ENCODE data around the gene RBM19. TPM values are rescaled to one million over a fixed set of nuclear protein-coding genes. Genes with fewer than 3 reads are reported as not detected.

The RBM19 gene
- total RNA-seq, 1 experiment from 2014 or later = 19.9 TPM

DNA sequence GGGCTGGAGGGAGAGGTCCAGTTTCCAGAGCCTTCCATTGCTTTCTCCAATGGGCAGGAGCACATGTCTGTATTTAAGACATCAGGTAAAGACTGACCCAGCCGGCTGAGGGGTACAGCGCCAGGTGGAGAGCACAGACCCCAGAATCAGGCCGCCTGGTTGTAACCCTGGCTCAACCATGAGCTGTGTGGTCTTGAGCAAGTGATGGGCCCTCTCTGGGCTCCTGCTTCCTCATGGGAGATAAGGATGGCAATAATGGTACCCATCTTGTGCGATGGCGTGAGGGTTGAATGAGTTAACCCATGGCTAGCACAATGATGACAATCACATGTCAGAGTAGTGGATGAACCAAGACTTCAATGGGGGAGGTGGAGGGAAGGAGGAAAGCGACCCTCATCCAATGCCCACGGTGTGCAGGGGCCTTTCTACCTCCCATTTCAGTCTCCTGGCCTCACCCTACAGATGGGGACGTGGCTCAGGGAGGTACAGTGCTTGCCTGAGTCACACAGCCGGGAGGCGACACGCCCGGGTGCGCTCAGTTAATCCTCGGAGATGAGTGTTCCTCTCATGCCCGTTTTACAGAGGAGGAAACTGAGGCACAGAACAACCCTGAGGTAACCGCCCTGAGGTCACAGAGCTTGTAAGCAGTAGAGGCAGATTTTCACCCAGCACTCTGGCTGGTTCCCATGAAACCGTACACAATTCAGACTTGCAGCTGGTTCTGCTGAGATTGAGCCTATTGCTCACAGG lies 163.9 kb downstream of the RBM19 start:
- no peak overlapping the region for H3K4me2 ChIP-seq (ENCODE audit: low read depth, low read length, poor library complexity, severe bottlenecking)
- DNase-seq = no peak
- no peaks in the 10 kb centered on the region for H3K4me1 ChIP-seq (ENCODE audit: low read length)
- no peaks in the 10 kb centered on the region for H4K20me1 ChIP-seq (ENCODE audit: insufficient read depth, low read depth, low read length)
- H3K9ac ChIP-seq (ENCODE audit: low read length) = no peak overlapping the region
- no peaks in the 10 kb centered on the region for H3K36me3 ChIP-seq (ENCODE audit: insufficient read depth, low read length)
- no peaks in the 10 kb centered on the region for H3K27me3 ChIP-seq (ENCODE audit: low read length)
- no peak overlapping the region for H2AFZ ChIP-seq (ENCODE audit: low read length)
- H3K79me2 ChIP-seq (ENCODE audit: low read length) = no peaks in the 10 kb centered on the region
- no peak overlapping the region for H3K27ac ChIP-seq (ENCODE audit: low read length)
- H3K9me2 ChIP-seq (replicated peaks; ENCODE audit: insufficient read depth, low read length) = no peaks in the 10 kb centered on the region
- no peak overlapping the region for H3K4me3 ChIP-seq (ENCODE audit: low read length)
- H3K9me3 ChIP-seq (ENCODE audit: low read length) = no peaks in the 10 kb centered on the region

DNA sequence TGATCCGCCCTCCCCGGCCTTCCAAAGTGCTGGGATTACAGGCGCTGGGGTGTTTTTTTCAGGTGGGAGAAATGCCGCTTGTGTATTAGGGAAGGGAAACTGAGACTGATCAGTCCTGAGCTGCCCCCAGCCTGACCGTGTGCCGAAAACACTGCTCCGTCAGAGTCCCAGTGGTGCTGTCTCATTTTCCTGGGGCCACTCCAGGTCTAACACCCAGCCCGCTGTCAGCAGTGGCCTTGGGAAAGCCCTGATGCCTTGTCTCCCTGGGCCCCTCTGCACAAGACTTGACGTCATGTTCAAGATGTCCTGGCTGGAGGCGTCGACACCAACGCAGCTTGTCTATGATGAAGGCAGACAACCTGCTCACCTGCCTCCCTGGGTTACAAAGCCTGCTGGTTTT lies 165.9 kb downstream of the RBM19 start:
- Histone ChIP-seq H3K4me3 (ENCODE audit: low read length) (no peak overlapping the region), H3K4me2 (ENCODE audit: low read depth, low read length, poor library complexity, severe bottlenecking) (no peak overlapping the region), H2AFZ (ENCODE audit: low read length) (no peak overlapping the region), H3K27me3 (ENCODE audit: low read length) (no peaks in the 10 kb centered on the region), H3K79me2 (ENCODE audit: low read length) (no peaks in the 10 kb centered on the region), H3K9me3 (ENCODE audit: low read length) (no peaks in the 10 kb centered on the region), H3K9ac (ENCODE audit: low read length) (no peak overlapping the region), H4K20me1 (ENCODE audit: insufficient read depth, low read depth, low read length) (no peaks in the 10 kb centered on the region), H3K4me1 (ENCODE audit: low read length) (no peaks in the 10 kb centered on the region), H3K9me2 (replicated peaks; ENCODE audit: insufficient read depth, low read length) (no peaks in the 10 kb centered on the region), H3K36me3 (ENCODE audit: insufficient read depth, low read length) (no peaks in the 10 kb centered on the region), H3K27ac (ENCODE audit: low read length) (no peak overlapping the region)
- DNase-seq = no peak

DNA sequence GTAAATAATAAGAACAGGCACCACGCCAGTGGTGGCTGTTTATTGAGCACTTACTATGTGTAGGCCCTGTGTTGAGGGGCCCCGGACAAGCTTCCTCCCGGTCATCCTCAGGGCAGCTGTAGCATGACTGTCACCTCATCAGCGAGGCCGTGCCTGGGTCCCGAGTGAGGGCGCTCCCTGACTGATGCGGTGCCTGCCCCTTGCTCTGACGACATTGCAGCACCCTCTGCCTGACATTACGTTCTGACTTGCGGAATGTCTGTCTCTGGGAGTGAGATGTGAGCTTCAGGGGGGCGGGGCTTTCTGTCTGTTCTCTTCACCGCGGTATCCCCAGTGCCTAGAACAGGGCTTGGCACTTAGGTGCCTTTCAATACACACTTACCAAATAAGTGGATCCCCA lies 167.6 kb downstream of the RBM19 start:
- Histone ChIP-seq H3K9ac (ENCODE audit: low read length) (no peak overlapping the region), H3K36me3 (ENCODE audit: insufficient read depth, low read length) (no peaks in the 10 kb centered on the region), H4K20me1 (ENCODE audit: insufficient read depth, low read depth, low read length) (no peaks in the 10 kb centered on the region), H3K27ac (ENCODE audit: low read length) (no peak overlapping the region), H3K9me3 (ENCODE audit: low read length) (no peaks in the 10 kb centered on the region), H3K27me3 (ENCODE audit: low read length) (no peaks in the 10 kb centered on the region), H3K4me3 (ENCODE audit: low read length) (no peak overlapping the region), H2AFZ (ENCODE audit: low read length) (no peak overlapping the region), H3K9me2 (replicated peaks; ENCODE audit: insufficient read depth, low read length) (no peaks in the 10 kb centered on the region), H3K4me2 (ENCODE audit: low read depth, low read length, poor library complexity, severe bottlenecking) (no peak overlapping the region), H3K79me2 (ENCODE audit: low read length) (no peaks in the 10 kb centered on the region), H3K4me1 (ENCODE audit: low read length) (no peaks in the 10 kb centered on the region)
- no peak for DNase-seq

DNA sequence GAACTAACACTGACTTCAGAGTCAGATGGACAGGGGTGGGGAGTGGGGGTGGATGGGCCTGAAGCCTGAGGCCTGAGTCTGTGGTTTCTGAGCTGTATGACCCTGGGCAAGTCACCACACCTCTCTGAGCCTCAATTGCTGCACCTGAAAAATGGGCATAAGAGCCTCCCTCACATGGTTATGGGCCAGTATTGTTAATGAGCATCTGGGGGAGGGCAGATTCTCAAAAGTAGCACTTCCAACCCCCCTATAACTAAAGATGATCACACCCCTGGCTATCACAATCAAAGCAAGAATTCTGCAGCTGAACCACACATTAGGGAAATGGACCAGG lies 168.6 kb downstream of the RBM19 start:
- Histone ChIP-seq H3K9me3 (ENCODE audit: low read length) (no peaks in the 10 kb centered on the region), H3K27me3 (ENCODE audit: low read length) (no peaks in the 10 kb centered on the region), H4K20me1 (ENCODE audit: insufficient read depth, low read depth, low read length) (no peaks in the 10 kb centered on the region)

DNA sequence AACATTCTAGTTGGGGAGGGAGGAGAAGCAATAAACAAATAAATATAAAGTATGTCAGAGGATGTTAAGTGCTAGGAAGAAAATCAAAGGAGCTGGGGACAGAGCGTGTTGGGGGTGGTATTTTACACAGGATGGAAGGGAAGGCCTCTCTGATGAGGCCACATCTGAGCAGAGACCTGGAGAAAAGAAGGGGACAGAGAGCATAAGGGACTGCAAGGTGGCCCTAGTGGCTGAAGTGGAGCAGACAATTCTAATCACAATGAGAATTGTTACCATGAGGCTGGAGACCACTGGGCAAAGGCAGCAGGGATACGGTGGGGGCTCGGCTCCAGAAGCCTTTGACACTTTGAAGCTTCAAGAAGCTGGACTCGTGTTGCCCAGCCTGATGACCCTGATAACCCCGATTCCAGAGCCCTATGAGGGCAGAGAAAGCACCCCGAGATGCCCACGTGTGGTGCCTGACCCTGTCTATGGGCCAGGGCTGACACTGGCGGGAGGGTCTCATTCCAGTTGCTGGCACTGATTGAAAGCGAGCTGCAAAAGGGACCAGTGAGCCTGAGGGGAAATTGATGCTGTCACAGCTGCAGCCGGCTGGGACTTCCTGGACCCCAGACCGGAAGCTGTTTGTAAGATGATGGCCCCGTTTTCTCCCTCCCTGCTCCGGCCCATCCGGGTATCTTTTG lies 169.1 kb downstream of the RBM19 start:
- Histone ChIP-seq H3K4me2 (ENCODE audit: low read depth, low read length, poor library complexity, severe bottlenecking) (no peak overlapping the region), H4K20me1 (ENCODE audit: insufficient read depth, low read depth, low read length) (no peaks in the 10 kb centered on the region), H3K9me2 (replicated peaks; ENCODE audit: insufficient read depth, low read length) (no peaks in the 10 kb centered on the region), H2AFZ (ENCODE audit: low read length) (no peak overlapping the region), H3K4me1 (ENCODE audit: low read length) (no peaks in the 10 kb centered on the region), H3K9ac (ENCODE audit: low read length) (no peak overlapping the region), H3K36me3 (ENCODE audit: insufficient read depth, low read length) (no peaks in the 10 kb centered on the region), H3K9me3 (ENCODE audit: low read length) (no peaks in the 10 kb centered on the region), H3K79me2 (ENCODE audit: low read length) (no peaks in the 10 kb centered on the region), H3K27me3 (ENCODE audit: low read length) (no peaks in the 10 kb centered on the region), H3K4me3 (ENCODE audit: low read length) (no peak overlapping the region), H3K27ac (ENCODE audit: low read length) (no peak overlapping the region)
- no peak for DNase-seq

More for the DNA sequence above, 168.6 kb downstream of the RBM19 start:
- Histone ChIP-seq H3K4me3 (ENCODE audit: low read length) (no peak overlapping the region), H3K36me3 (ENCODE audit: insufficient read depth, low read length) (no peaks in the 10 kb centered on the region), H2AFZ (ENCODE audit: low read length) (no peak overlapping the region), H3K9ac (ENCODE audit: low read length) (no peak overlapping the region), H3K27ac (ENCODE audit: low read length) (no peak overlapping the region), H3K4me1 (ENCODE audit: low read length) (no peaks in the 10 kb centered on the region), H3K4me2 (ENCODE audit: low read depth, low read length, poor library complexity, severe bottlenecking) (no peak overlapping the region), H3K9me2 (replicated peaks; ENCODE audit: insufficient read depth, low read length) (no peaks in the 10 kb centered on the region), H3K79me2 (ENCODE audit: low read length) (no peaks in the 10 kb centered on the region)
- no peak for DNase-seq

DNA sequence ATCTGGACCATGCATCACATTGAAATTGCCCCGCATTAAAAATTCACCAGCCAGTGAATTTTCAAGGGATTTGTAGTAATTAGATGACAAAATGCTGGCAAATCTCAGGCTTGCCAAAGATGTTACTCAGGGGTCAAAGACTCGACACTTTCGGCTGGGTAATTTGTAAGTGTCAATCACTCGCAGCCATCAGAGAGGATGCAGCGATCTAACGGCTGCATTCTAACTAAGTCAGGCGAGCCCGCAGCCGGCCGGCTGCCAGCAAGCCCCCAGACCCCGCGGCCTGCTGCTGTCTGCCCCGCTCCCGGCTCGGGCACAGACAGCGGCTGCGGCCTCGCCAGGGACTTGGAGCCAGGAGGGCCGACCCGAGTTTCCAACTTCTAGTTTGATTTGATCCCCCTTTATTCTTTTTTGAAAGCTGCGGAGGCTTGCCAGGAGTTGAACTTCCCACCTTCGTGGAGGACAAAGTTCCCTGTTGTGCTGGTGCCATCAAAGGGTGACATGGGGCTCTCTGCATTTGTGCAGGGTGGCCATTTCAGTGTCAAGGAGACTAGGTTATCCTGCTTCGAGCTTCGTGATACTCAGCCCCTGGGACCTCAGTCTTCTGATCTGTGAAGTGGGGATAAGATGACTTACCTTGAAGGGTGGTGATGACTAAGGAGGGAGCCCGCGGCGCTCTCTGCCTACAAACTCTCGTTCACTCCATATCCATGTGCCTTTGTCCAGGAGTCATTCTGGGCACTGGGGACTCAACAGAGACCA lies 169.9 kb downstream of the RBM19 start:
- Histone ChIP-seq H3K4me2 (ENCODE audit: low read depth, low read length, poor library complexity, severe bottlenecking) (no peak overlapping the region), H4K20me1 (ENCODE audit: insufficient read depth, low read depth, low read length) (no peaks in the 10 kb centered on the region), H3K4me3 (ENCODE audit: low read length) (no peak overlapping the region), H3K36me3 (ENCODE audit: insufficient read depth, low read length) (no peaks in the 10 kb centered on the region), H2AFZ (ENCODE audit: low read length) (no peak overlapping the region), H3K9me2 (replicated peaks; ENCODE audit: insufficient read depth, low read length) (no peaks in the 10 kb centered on the region), H3K9me3 (ENCODE audit: low read length) (no peaks in the 10 kb centered on the region), H3K9ac (ENCODE audit: low read length) (no peak overlapping the region), H3K27ac (ENCODE audit: low read length) (no peak overlapping the region), H3K79me2 (ENCODE audit: low read length) (no peaks in the 10 kb centered on the region), H3K4me1 (ENCODE audit: low read length) (no peaks in the 10 kb centered on the region), H3K27me3 (ENCODE audit: low read length) (no peaks in the 10 kb centered on the region)
- no peak for DNase-seq

DNA sequence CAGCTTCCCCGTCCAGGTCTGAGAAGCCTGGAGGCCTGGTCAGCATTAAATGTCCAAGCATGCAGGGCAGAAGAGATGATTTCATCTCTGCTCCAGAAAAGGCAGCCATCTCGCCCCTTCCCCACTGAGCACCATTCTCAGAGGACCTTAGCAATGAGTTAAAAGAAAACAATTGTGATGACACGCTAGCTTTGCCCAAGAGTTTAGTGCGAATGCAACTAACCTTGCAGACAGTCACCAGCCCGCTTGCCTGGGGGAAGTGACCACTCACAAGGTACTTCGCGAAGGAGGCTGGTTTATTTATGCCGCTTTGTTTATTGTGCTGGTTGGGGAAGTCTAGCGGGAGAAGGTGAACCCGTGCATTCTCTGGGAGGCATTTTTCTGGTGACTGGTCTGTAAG lies 170.7 kb downstream of the RBM19 start:
- no peak for DNase-seq
- no peak overlapping the region for H3K4me2 ChIP-seq (ENCODE audit: low read depth, low read length, poor library complexity, severe bottlenecking)
- H3K79me2 ChIP-seq (ENCODE audit: low read length) = no peaks in the 10 kb centered on the region
- no peaks in the 10 kb centered on the region for H3K9me2 ChIP-seq (replicated peaks; ENCODE audit: insufficient read depth, low read length)
- H3K9ac ChIP-seq (ENCODE audit: low read length) = no peak overlapping the region
- no peaks in the 10 kb centered on the region for H3K9me3 ChIP-seq (ENCODE audit: low read length)
- H2AFZ ChIP-seq (ENCODE audit: low read length) = no peak overlapping the region
- no peak overlapping the region for H3K27ac ChIP-seq (ENCODE audit: low read length)
- no peak overlapping the region for H3K4me3 ChIP-seq (ENCODE audit: low read length)
- H3K36me3 ChIP-seq (ENCODE audit: insufficient read depth, low read length) = no peaks in the 10 kb centered on the region
- no peaks in the 10 kb centered on the region for H3K27me3 ChIP-seq (ENCODE audit: low read length)
- no peaks in the 10 kb centered on the region for H4K20me1 ChIP-seq (ENCODE audit: insufficient read depth, low read depth, low read length)
- H3K4me1 ChIP-seq (ENCODE audit: low read length) = no peaks in the 10 kb centered on the region

DNA sequence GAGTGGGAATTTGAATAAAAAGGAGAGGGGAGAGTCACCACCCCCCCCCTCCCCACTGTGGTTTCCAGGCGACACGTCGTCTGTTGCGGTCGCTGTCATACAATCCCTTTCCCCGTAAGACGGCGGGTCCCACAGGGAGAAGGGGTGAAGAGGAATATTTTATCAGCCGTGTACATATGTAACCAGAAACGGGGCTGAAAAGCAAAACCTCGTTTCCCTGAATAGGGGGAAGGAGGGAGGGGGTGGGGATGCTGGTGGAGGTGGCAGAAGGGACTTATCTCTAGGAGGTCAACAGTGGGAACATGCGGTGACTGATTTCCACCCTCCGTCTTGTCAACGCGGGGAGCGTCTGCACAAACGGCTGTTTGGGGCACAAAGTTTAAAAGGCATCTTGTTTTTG lies 171.4 kb downstream of the RBM19 start:
- DNase-seq = no peak
- Histone ChIP-seq H3K27me3 (ENCODE audit: low read length) (no peaks in the 10 kb centered on the region), H3K4me3 (ENCODE audit: low read length) (no peak overlapping the region), H4K20me1 (ENCODE audit: insufficient read depth, low read depth, low read length) (no peaks in the 10 kb centered on the region), H3K9ac (ENCODE audit: low read length) (no peak overlapping the region), H3K4me2 (ENCODE audit: low read depth, low read length, poor library complexity, severe bottlenecking) (no peak overlapping the region), H3K9me3 (ENCODE audit: low read length) (no peaks in the 10 kb centered on the region), H3K27ac (ENCODE audit: low read length) (no peak overlapping the region), H3K9me2 (replicated peaks; ENCODE audit: insufficient read depth, low read length) (no peaks in the 10 kb centered on the region), H3K79me2 (ENCODE audit: low read length) (no peaks in the 10 kb centered on the region), H3K4me1 (ENCODE audit: low read length) (no peaks in the 10 kb centered on the region), H2AFZ (ENCODE audit: low read length) (no peak overlapping the region), H3K36me3 (ENCODE audit: insufficient read depth, low read length) (no peaks in the 10 kb centered on the region)
